ENCODE measurements around the gene CLCN5.

CLCN5 gene

DNA sequence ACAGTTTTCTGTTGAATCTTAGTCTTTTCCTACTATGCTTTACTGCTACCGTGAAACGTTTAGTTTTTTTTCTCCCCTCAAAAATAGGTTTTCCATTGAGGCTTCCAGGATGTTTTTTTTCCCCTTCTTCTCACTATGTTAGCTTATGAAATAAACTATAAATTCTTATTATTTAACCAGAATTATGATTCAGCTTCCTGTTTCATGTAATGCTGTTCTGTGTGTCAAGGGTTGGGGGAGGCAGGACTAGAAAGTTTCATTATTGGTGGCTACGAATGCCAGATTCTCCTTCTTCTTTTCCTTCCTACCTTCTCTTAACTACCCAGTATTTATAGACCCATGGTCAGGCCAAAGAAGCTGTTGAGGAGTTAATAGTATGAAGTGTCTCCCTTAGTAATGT is 11.8 kb downstream of the CLCN5 start:
- no peak for DNase-seq (ENCODE audit: low read depth)

DNA sequence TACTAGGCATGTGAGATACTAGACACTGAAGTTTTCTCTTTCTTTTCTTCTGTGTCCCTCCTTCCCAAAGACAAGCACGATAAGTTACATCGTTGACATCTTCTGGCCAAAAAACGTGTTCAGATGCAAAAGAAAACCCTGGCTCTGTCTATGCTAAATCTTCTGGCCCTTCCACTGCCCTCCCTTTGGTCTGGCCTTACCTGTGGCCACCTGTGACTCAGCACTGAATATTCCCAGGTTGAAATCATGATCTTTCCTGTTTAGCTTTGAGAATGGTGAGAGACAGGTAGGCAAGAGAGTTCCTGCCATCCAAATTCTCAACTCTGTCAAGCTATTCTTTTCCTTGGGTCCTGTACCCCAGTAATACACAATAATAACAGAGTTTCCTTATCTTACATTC is 12.3 kb downstream of the CLCN5 start:
- DNase-seq (ENCODE audit: low read depth): no peak

DNA sequence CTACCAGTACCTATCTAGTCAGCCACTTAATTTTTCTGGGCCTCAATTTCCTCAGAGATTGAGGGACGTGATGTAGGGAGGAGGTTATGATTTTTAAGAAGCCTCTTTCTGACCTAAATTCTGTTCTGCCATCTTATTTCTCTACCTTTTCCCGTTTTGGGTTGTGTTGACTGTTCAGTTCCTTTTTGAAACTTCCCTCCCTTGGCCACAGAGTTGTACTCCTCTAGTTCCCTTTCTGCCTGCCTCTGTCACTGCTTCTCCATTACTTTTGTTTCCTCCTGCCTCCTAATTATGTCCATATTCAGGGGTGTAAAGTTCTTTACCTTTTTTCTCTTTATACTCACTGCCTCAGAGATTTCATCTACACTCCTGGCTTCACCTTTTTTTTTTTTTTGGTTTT is 25.4 kb downstream of the CLCN5 start:
- no peak for DNase-seq (ENCODE audit: low read depth)

DNA sequence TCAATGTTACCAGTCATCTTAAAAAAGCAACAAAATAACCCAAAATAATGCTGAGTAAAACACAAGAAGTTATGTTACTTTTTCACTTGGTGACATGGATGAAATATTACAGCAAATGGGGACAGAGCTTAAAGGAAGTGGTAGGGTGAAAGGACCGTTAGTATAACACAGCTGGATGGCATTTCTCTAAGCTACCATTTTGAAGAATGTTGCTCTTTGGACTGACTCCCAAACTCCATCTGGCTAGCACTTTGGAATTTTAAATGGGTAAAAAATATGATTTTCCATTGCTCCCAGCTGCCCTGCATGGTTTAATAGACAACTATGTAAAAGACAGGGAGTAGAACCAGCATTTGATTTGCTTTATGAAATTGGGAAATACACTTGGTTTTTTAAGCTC is 27.6 kb downstream of the CLCN5 start:
- no peak for DNase-seq (ENCODE audit: low read depth)

DNA sequence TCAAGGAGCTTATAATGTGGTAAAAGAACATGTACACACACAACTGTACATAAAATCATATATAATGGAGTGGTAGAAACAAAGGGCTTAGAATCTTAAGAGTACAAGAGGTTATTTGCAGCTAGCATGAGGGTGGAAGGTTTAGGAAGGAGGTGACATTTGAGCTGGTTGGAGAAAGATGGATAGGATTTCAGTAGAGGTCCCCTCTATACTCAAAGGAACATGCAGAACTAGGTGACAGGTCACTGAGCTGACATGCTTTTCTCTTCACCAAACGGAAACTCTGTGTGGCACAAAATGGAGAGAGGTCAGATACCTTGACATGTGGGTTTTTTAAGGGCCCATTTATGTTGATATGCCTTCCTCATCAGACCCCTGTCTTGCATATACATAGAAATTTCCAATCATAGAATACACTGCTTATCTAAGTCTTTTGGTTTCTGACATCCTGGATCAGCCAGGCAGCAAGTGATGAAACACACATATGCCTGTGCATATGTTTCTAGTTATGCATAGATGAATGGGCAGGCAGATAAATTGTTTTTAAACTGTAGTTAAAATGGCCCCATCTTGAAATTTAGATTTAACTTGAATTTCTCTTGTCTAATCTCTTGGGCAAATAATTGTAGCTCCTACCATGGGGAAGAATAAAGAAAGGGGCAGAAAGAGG is 29.3 kb downstream of the CLCN5 start:
- DNase-seq (ENCODE audit: low read depth): no peak

DNA sequence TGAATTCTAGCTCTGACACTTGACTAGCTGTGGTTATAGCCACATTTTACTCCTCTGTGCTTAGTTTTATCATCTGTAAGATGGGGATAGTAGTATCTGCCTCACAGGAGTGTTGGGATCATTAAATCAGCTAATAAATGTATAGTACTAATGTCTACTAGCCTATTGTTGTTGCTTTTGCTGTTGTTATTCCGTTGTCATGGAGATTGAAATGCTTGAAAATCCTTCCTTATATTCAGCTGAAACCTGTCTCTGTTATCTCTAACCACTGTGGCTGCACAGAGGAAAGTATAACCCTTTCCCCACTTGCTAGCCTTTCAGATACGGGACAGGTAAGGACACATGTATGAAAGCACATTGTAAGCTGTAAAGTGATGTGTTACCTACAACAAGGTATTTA is 33.9 kb downstream of the CLCN5 start:
- no peak for DNase-seq (ENCODE audit: low read depth)

DNA sequence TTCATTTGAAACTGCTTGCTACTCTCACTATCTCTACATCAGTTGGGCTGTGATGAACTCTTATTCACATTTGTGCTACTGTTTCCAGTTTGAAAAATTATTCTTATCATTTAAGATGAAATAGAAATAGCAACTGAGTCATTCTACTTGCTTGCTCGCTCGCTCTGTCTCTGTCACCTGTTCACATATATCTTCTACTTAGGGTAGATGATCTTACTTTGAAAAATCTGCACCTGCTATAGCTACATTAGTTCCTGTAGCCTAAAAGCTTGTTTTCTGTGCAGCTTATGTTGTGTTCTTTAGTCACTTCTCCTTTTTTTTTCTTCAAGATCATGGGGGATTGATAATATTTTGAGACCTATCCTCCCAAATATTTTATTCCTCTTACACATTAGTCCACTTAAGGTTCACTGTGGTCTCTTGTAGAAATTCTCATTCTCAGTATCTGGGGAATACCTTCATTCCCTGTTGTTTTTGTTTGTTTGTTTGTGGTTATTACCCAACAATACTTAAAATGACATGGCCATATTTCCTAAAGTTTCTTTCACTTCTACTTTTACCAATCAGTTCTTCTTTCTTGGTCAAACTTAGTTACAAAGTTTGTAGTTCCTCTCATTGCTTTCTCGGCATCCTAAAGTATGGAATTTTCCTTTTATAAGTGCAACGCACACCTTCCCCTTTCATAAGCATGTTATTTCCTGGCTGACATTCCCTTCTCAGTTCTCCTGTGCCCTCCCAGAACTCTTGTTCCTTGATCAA is 36.5 kb downstream of the CLCN5 start:
- DNase-seq (ENCODE audit: low read depth): no peak

DNA sequence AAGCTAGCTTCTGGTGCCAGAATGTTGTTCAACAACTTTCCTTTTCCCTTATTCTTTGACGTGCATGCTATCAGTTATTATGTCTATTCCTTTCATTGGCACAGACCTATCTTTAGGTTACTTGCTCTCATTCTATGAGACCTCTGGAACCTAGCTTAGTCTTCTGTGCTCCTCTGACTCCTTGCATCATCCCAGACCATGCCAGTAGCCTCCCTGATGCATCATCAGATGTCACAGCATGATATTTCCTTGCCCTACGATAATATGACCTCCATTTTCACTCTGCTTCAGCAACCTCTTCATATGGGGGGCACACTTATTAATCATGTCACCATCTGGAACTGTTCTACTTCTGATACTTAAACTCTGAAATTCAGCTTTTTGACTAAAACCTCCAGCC is 37.2 kb downstream of the CLCN5 start:
- no peak for DNase-seq (ENCODE audit: low read depth)

DNA sequence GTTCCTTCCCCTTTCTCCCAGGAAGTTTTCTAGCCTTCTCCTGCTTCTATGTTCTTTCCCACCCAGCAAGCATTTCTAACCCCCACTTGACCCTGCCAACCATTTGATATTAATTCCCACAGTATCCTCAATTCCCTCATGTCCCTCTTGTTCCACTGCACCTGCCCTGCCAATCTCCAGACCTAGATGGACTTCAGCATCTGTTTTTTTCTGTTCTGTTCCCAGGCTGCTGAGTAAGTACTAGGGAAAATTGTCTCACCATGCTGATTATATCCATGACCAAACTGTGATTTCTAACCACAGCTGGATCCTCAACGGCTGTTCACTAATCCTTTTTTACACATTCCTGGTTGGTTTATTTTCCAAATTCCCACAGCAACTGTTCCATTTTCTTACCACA is 37.7 kb downstream of the CLCN5 start:
- DNase-seq (ENCODE audit: low read depth): no peak

DNA sequence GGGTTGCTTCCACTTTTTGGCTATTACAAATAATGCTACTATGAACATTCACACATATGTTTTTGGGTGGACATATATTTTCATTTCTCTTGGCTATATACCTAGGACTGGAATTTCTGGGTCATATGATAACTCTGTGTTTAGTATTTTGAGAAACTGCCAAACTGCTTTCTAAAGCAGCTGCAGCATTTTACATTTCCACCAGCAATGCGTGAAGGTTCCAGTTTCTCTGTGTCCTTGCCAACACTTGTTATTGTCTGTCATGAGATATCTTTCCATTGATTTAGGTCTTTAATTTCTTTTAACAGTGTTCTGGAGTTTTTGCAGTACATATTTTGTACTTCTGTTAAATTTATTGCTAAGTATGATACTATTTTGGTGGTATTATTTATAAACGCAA is 48.3 kb downstream of the CLCN5 start:
- DNase-seq (ENCODE audit: low read depth): no peak

DNA sequence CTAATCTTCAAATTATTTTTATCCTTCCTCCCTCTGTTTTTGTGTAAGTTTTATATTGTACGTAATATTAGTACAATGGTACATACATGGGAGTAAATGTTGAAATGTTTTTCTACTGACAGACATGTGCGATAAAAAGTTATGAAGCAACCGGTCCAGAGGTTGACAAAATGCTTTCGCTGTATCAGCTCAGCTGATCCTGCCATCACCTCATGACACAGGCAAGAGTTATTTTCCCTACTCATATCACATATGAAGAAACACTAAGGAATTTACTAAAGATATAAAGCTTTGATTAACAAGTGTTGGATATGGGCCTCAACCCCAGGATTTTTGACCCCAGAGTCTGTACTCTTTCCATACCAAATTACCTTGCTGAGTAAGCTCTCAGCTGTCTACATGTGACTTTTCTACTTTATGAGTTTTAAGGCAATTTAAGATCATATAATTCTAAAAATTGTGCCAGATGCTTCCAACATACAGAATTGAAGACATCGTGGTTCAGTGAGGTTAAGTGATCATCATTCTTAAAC is 50.0 kb downstream of the CLCN5 start:
- DNase-seq (ENCODE audit: low read depth): no peak

DNA sequence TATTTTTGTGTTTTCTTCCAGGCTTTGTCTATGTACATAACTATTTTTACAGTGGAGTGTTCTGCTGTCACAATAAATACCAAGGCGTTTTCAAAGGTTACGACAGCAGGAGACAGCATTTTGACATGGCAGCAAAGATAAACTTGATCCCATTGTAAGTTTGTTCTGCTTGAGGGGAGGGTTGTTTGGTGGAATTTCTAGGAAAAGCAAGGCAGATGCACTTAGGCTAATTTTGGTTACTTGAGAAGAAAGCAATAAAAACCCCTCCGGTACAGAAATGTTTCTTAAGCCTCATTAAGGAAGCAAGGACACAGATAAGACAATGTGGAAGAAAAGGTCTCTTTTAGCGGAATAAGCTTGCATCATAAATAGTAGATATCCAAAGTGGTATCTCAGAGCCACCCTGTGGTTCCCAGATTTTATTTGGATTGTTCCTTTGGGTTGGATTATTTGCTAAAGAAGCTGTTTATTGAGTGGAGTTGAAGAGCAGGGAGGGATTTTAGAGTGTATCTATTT is 54.3 kb downstream of the CLCN5 start:
- no peak for DNase-seq (ENCODE audit: low read depth)

DNA sequence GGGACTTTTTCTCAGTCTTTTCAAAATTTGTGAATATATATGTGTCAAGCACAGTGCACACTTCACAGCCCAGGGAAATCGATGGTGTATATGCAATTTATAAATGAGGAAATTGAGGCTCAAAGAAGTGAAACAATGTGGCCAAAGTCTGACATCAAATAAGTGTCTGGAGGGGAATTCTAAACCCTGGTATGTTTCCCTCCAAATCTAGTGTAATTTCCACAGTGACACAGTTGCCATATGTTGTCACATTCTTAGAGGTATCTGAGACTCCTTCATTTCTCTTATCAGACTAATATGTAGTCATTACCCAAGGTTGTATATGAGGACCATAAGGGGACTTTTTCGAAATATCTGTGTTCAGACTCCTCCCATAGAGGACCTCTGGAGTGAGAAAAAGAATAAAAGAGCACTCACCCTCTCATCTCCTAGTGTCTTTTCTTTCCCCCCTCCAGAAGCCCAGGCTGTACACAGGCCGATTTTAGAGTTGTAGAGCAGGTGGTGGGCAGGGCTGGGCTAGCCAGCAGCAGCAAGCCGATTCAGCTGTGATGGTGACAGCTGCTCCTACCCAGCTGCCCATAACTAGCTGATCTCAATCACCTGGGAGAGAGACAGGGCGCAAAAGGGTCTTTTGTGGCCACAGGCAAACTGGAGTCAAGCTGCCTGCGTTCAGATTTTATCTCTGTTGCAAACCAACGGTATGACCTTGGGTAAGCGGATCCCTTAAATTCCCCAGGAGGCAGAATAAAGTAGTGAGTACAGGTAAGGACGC is 55.1 kb downstream of the CLCN5 start:
- DNase-seq (ENCODE audit: low read depth): no peak

DNA sequence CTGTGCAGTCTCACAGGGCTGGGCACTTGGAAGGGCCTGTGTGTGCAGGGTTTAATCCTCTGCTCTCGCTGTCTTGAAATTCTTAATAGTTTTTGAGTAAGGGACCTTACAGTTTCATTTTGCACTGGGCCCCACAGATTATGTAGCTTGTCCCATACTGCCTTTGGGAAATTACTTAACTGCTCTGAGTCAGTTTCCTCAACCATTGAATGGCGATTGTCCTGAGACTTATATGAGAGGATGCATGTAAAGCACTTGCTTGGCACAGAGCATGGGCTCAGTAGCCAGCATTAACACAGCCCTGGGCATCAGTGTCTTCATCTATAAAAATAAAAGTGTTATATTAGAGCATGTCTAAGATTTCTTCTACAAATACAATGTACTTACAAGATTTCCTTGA is 55.8 kb downstream of the CLCN5 start:
- no peak for DNase-seq (ENCODE audit: low read depth)

DNA sequence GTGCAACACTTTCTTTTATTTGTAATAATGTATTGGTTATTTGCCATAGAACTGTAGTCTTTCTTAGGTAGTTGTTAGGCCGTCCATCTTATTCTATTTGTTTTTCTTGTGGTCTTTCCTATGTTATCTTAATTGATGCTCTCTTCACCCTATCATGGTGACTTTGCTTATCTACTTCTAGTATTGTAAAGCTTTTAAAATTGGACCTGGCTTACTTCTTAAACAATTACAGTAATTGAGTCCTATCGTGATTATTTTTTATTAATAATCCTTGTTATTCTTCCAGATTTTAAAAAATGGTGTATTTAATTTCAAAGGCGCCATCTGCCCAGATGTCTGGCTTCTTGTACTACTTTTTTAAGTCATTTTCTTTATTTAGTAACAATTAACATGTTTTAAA is 63.7 kb downstream of the CLCN5 start:
- DNase-seq (ENCODE audit: low read depth): no peak

DNA sequence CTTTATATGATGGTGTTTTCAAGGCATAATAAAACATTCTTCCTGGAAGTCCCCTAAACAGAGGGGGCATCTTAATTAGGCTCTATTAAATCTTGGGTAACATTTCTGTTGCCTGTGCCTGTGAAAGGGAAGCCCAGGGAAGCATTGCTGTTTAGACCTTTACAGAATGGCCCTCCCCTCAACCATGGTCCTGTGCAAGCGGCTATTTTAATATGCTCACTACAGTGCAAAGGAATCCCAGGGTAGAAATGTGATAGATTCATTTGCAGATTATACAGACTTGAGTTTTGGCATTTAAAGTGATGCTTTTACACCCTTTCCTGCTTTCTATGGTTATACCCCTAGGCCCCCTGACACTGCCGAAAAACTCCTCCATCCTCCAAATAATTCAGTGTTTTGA is 65.3 kb downstream of the CLCN5 start:
- no peak for DNase-seq (ENCODE audit: low read depth)

DNA sequence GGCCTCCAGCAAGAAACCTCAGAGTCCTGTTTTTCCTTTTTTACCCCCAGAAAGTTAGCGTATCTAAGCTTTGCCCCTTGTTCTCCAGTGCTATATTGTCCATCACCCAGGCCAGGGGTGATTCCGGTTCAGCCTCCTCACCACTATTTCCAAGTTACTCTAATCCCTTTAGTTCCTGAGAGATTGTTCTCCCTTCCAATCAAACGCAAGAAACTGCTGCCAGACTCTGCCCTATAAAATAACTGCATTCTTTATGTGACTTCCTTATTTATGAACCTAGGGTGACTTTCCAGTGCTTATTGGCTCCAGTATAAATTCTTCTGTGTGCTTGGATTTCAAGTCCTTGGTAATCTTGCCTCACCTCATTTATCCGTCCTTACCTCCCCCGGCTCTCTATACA is 65.7 kb downstream of the CLCN5 start:
- no peak for DNase-seq (ENCODE audit: low read depth)

DNA sequence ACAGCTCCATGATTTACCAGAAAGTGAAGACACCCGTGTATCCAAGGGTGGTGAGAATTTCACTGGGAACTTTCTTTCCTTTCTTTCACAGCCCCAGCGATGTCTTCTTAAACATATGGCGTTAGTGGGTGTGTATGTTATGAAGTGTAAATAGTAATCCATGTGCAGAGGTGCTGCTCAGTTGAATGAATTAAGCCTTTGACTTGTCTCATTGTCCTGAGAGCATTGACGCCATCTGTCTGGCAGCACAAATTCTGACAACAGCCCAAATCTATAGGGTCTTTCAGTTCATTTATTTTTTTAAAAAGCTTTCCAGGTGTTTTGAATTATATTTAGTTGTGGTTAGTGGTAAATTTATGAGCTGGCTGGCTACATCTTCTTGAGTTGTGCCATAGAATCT is 69.4 kb downstream of the CLCN5 start:
- no peak for DNase-seq (ENCODE audit: low read depth)

DNA sequence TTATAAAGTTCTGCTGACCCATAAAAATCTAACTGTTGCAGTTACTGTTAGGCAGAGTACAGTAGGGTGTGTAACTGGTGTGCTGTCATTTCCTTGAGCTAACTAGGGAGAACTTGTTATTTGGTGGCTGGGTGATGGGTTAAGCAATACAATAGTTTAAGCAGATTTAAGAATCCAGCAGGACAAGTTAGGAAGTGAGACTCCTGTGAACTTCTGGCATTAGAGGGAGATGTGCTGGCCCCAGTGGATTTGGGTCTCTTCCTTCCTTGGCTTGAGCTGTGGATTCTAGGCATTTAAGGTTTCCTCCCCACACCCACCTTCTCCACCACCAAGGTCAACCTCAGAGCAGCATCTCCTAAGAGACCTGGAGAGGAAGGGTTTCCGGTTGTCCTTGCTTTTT is 70.5 kb downstream of the CLCN5 start:
- DNase-seq (ENCODE audit: low read depth): no peak

DNA sequence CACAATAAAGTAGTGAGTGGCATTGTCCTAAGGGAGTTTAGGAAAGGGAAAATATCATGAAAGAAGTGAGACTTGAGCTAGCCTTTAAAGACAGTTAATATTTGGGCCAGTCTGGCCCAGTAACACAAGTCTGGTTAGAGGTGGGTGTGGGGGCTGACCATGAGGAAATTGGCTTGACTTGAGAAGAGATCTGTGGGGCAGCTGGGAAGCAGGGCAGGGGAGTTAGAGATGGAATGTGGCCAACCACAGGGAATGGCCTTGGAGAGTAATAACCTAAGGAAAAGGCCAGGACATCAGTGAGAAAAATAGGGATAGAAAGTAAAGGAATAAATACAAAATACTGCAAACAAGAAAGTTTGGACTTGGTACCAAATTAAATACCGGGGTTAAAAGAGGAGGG is 71.3 kb downstream of the CLCN5 start:
- DNase-seq (ENCODE audit: low read depth): no peak

DNA sequence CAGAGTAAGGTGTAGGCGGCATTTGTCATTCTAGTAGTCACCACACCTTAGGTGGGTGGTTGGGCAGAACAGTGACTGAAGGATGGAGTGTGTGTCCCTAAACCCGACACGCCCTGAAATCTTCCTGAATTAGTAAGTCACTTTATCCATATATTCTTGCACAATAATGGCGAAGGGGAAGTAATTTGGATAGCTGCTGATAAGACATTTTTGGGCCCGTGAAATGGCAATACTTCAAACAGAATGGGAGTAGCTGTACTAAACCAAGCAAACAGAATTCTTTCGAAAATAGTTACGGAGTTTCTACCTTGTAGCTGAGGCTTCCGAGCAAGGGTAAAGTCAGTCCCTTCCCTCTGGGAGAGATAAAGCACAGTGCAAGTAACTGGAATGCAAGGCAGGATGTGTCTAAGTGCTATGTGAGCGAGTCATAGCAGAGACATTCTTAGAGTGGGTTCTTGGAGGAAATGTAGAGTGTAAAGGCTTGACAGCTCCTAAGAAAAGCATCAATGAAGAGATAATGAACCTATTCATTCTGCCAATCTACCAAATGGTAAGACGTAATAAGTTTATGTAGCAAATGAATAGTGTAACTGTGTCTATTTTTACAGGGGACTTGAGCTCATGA is 72.8 kb downstream of the CLCN5 start:
- no peak for DNase-seq (ENCODE audit: low read depth)

DNA sequence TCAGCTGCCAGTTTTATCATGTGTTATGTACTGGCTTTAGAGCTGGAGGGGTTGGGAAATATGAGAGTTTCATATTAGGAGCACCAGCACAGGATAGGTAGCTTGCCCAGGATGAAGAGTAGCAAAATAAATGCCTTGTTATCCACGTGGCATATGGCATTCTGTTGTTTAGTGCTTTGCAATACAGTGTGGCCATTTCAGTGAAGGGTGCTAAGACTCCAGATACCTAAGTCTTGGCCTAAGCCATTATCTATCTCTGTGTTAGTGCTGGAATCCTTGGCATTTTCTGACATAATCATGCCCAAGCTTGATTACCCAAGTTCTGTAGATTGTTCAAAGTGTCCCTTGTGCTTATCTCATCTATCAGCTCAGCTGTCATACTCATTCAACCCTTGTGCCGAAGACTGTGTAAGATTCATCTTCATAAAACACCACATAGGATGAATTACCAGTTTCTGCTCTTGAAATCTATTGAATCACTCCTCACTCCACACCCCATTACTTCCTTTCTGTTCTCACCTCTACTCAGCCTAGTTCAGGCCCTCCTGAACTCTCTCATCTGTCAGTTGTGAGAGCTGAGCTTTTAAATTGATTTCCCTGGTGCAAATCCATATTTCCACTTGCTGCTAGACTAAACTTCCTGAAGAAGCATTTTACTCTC is 73.5 kb downstream of the CLCN5 start:
- no peak for DNase-seq (ENCODE audit: low read depth)
